SJCRH30 (cell line): Measurements from ENCODE around the gene DYNC1I2. TPM values are rescaled to one million over a fixed set of nuclear protein-coding genes. Genes with fewer than 3 reads are reported as not detected.
"Not testable (repeated sequence)": the region's sequence is repeated elsewhere in the genome, so short reads cannot be mapped to it uniquely, and the experiment has no call there.

Experiments
- DNase-seq, 2 experiments: peaks; one replicate each; pipeline ENCODE4 v3.0.0-alpha.2; 2015 to 2020
- H3K27ac ChIP-seq: fragments of 250-450 bp; sonication (Bioruptor Pico); 2 replicates; pipeline ENCODE4 v1.5.1; 2020; ENCODE audit warnings: mild to moderate bottlenecking, moderate library complexity
- H3K27me3 ChIP-seq: fragments of 250-450 bp; sonication (Bioruptor Pico); 2 replicates; pipeline ENCODE4 v1.5.1; 2020; ENCODE audit warnings: mild to moderate bottlenecking, moderate library complexity
- H3K36me3 ChIP-seq: fragments of 250-450 bp; sonication (Bioruptor Pico); 2 replicates; pipeline ENCODE4 v1.5.1; 2020; ENCODE audit warnings: mild to moderate bottlenecking, moderate library complexity
- H3K4me1 ChIP-seq: fragments of 250-450 bp; sonication (Bioruptor Pico); 2 replicates; pipeline ENCODE4 v1.5.1; 2020; ENCODE audit warnings: mild to moderate bottlenecking, moderate library complexity
- H3K4me3 ChIP-seq: fragments of 250-450 bp; sonication (Bioruptor Pico); 2 replicates; pipeline ENCODE4 v1.5.1; 2020; ENCODE audit warnings: mild to moderate bottlenecking, moderate library complexity
- H3K9me3 ChIP-seq: fragments of 250-450 bp; sonication (Bioruptor Pico); replicated peaks from 2 replicates; pipeline ENCODE4 v1.5.1; 2020; ENCODE audit warnings: mild to moderate bottlenecking, moderate library complexity
- total RNA-seq: library from RNA; depleted of rRNA; stranded (reverse); fragments of >200 nt; shearing (Covaris generic); gene quantifications from 2 replicates; pipeline ENCODE4 v1.2.3, GENCODE V29; 2014

Gene DYNC1I2
- total RNA-seq, 1 experiment from 2014 or later: 107 TPM

DNA sequence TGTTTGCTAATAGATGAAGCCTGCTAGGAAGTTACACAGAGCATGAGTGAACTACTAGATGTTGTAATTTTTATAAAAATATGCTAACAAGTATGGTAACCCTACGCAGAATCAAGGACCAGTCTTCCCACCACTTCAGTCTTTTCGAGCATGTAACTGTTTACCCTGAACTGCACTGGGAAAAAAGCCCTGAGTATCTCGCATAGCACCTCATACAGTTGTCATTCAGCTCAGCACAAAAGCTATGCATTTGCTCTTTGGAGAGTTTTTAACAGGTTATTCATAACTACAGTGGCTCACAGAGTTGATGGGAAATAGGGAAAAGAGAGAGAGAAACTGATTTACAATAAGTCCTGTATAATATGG, 42.7 kb downstream of the DYNC1I2 start:
- no peak overlapping the region for H3K27ac ChIP-seq
- H3K9me3 ChIP-seq: 0 out of 2 replicates have a peak, but pooled peaks cover 2% of the 10 kb centered on the region
- DNase-seq: no peak
- H3K4me3 ChIP-seq: no peak overlapping the region
- no peaks in the 10 kb centered on the region for H3K4me1 ChIP-seq
- H3K27me3 ChIP-seq: no peaks in the 10 kb centered on the region
- H3K36me3 ChIP-seq: peaks cover 70% of the 10 kb centered on the region

DNA sequence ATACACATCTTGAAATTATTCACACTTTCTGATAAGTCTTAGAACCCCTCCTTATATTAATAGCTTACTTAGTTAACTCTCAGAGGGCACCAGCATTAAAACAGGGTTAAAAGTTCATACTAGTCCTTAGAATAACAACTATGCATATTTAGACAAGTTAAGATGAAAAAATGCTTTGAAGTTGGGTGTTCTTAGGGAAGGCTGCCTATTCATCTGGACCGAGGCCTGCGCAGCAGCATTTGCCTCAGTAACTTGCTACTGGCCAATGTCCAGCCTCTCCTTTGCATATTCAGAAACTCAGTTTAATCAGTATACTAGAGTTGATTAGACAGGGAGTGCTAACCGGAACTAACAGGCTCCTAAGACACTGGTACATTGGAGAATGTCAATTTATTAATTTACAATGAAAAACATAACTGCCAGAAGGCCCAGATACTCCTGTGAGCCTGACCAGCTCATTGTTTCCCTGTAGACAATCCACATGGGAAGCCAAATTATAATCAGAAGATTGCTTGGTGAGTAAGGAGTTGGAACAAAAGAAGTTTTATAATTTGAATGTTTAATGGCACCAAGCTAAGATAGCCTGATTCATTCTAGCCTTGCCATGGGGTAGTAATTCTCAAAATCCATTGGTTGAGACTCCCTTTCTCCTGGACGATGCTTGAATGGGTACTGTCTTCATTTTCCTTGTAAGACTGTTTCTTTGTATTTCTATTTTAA, 48.9 kb downstream of the DYNC1I2 start:
- H3K27ac ChIP-seq: no peak overlapping the region
- H3K9me3 ChIP-seq: no peaks in the 10 kb centered on the region
- no peaks in the 10 kb centered on the region for H3K27me3 ChIP-seq
- no peak for DNase-seq
- no peak overlapping the region for H3K4me3 ChIP-seq
- H3K4me1 ChIP-seq: no peaks in the 10 kb centered on the region
- H3K36me3 ChIP-seq: peaks cover 53% of the 10 kb centered on the region

DNA sequence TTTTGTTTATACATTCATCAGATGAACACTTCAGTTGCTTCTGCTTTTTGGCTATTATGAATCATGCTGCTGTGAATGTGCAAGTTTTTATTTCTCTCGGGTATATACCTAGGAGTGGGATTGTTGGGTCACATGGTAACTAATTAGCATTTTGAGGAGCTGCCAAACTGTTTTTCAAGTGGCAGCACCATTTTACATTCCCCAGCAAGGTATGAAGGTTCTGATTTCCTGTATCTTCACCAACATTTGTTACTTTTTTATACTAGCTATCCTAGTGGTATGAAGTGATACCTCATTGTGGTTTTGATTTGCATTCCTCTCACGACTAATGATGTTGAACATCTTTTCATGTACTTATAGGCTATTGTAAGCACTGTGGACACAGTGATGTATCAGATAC, 53.9 kb downstream of the DYNC1I2 start:
- no peak for DNase-seq
- H3K36me3 ChIP-seq: peaks cover 55% of the 10 kb centered on the region
- no peaks in the 10 kb centered on the region for H3K27me3 ChIP-seq
- no peak overlapping the region for H3K4me3 ChIP-seq
- no peaks in the 10 kb centered on the region for H3K9me3 ChIP-seq
- H3K4me1 ChIP-seq: no peaks in the 10 kb centered on the region
- no peak overlapping the region for H3K27ac ChIP-seq

DNA sequence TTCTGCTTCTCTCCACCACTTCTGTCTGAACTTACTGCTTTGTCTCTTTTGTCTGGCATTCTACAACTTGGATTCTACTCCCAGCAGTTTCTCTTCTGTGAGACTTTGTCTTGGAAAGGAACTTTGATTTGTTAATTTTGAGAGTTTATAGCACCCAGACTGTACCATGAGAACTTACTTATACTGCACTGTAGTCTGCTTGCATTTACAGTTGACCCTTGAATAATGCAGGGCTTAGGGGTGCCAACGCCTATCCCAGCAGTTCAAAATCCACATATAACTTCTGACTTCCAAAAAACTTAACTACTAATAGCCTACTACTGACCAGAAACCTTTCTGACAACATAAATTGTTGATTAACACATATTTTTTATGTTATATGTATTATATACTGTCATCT, 55.5 kb downstream of the DYNC1I2 start:
- no peaks in the 10 kb centered on the region for H3K9me3 ChIP-seq
- H3K4me1 ChIP-seq: no peaks in the 10 kb centered on the region
- no peak for DNase-seq
- no peaks in the 10 kb centered on the region for H3K27me3 ChIP-seq
- H3K4me3 ChIP-seq: no peak overlapping the region
- no peak overlapping the region for H3K27ac ChIP-seq
- peaks cover 54% of the 10 kb centered on the region for H3K36me3 ChIP-seq

DNA sequence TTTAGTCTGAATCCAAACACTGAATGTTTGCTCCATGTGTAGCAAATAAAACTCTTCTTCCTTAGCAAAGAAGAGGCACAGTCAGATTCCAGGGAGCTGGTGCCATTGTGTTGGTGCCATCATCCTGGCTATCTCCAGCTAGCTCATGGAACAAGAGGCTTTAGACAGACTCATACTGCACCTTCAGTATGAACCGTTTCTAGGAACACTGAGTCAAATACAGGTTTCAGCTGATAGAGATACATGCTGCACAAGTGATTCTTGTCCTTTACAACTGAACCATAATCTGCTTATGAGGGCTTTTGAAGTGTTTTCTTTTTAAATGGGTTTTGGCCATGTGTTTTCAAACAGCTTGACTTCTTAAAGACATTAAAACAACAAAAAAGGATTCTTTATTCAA, 57.9 kb downstream of the DYNC1I2 start:
- Histone ChIP-seq H3K27me3 (no peaks in the 10 kb centered on the region), H3K27ac (no peak overlapping the region), H3K9me3 (no peaks in the 10 kb centered on the region), H3K36me3 (peaks cover 58% of the 10 kb centered on the region), H3K4me3 (no peak overlapping the region), H3K4me1 (no peaks in the 10 kb centered on the region)
- no peak for DNase-seq

DNA sequence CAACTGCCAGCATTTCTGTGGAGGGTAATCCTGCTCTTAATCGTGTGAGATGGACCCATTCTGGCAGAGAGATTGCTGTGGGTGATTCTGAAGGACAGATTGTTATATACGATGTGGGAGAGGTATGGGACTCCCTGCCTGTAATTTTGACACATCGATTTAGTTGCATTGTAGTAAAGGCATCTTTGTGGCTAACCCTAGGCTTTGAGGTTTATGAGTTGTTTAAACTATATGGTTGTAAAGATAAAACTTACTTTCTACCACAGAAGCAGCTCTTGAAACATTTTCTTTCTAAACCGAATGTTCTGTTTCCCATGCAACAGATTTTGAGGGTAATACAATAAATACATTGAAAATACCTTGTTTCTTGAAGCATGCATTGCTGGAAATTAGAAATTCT, 58.5 kb downstream of the DYNC1I2 start:
- H3K36me3 ChIP-seq: peaks cover 58% of the 10 kb centered on the region
- H3K27ac ChIP-seq: no peak overlapping the region
- no peaks in the 10 kb centered on the region for H3K4me1 ChIP-seq
- H3K9me3 ChIP-seq: no peaks in the 10 kb centered on the region
- no peak overlapping the region for H3K4me3 ChIP-seq
- DNase-seq: no peak
- H3K27me3 ChIP-seq: no peaks in the 10 kb centered on the region

DNA sequence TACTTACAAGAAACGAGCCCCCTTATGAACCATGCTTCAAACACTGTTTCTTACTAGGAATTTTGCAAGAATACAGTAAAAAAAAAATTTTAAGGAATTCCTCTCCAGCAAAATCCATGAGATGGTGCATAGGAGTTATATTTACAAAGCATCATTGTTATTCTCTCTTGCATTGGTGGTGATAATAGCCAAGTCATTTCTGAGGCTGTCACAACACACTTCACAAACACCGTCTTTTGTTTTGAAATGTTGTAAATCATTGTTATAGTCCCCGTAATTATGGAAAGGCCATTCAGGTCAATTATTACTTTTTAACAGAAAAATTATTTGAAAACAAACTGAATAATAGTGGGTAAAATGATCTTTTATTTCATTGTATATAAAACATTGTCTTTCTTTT, 60.1 kb downstream of the DYNC1I2 start:
- H3K36me3 ChIP-seq: peaks cover 53% of the 10 kb centered on the region

DNA sequence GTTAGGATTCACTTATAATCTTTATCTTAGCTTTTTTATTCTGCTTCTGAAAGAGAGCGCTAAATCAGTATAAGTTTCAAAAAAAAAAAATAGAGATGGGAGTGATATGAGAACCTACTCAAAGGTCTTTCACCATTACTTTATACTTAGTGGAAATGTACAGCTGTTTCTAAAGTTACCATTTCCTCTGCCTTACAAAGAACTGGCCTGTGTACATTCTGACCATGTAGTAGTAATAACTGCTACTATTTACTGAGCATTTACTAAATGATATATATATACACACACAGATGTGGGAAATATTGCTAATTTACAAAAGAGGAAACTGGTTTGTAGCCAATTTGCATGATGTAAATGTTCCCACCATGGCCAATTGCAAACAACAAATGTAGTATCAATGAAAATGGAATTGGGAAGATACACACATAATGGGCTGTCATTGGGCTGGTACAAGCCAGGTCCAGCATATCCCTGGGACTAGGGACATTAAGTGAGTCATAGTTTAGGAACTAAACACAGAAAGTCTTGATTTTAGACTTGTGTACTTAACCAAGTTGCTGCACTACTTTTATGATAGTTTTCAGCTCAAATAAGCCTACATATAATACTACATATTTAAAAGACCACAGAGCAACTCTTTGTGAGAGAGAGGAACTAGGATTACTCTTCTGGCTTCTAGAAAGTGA, 67.1 kb downstream of the DYNC1I2 start:
- no peaks in the 10 kb centered on the region for H3K27me3 ChIP-seq

More for the DNA sequence above, 60.1 kb downstream of the DYNC1I2 start:
- no peak overlapping the region for H3K4me3 ChIP-seq
- no peaks in the 10 kb centered on the region for H3K9me3 ChIP-seq
- H3K27me3 ChIP-seq: no peaks in the 10 kb centered on the region
- no peak for DNase-seq
- no peak overlapping the region for H3K27ac ChIP-seq
- no peaks in the 10 kb centered on the region for H3K4me1 ChIP-seq

DNA sequence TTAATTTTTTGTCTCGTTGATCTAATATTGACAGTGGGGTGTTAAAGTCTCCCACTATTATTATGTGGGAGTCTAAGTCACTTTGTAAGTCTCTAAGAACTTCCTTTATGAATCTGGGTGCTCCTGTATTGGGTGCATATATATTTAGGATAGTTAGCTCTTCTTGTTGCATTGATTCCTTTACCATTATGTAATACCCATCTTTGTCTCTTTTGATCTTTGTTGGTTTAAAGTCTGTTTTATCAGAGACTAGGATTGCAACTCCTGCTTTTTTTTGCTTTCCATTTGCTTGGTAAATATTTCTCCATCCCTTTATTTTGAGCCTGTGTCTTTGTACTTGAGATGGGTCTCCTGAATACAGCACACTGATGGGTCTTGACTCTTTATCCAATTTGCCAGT, 71.5 kb downstream of the DYNC1I2 start:
- peaks cover 18% of the 10 kb centered on the region for H3K36me3 ChIP-seq
- H3K4me3 ChIP-seq, H3K9me3 ChIP-seq, H3K4me1 ChIP-seq, DNase-seq, H3K27me3 ChIP-seq, H3K27ac ChIP-seq: not testable (repeated sequence)

More for the DNA sequence above, 67.1 kb downstream of the DYNC1I2 start:
- H3K27ac ChIP-seq: no peak overlapping the region
- no peak overlapping the region for H3K4me3 ChIP-seq
- no peaks in the 10 kb centered on the region; the same call in 1 of the 2 replicates for H3K9me3 ChIP-seq
- H3K4me1 ChIP-seq: no peaks in the 10 kb centered on the region
- DNase-seq: no peak
- H3K36me3 ChIP-seq: peaks cover 28% of the 10 kb centered on the region

DNA sequence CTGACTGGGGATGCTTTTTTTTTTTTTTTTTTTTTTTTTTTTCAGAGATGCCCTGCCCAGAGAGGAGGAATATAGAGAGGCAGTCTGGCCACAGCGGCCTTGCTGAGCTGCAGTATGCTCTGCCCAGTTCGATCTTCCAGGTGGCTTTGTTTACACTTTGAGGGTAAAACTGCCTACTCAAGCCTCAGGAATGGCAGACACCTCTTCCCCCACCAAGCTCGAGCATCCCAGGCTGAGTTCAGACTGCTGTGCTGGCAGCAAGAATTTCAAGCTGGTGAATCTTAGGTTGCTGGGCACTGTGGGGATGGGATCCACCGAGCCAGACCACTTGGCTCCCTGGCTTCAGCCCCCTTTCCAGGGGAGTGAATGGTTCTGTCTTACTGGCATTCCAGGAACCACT, 73.9 kb downstream of the DYNC1I2 start:
- H3K4me3 ChIP-seq, DNase-seq, H3K9me3 ChIP-seq, H3K4me1 ChIP-seq, H3K27me3 ChIP-seq, H3K36me3 ChIP-seq, H3K27ac ChIP-seq: not testable (repeated sequence)

DNA sequence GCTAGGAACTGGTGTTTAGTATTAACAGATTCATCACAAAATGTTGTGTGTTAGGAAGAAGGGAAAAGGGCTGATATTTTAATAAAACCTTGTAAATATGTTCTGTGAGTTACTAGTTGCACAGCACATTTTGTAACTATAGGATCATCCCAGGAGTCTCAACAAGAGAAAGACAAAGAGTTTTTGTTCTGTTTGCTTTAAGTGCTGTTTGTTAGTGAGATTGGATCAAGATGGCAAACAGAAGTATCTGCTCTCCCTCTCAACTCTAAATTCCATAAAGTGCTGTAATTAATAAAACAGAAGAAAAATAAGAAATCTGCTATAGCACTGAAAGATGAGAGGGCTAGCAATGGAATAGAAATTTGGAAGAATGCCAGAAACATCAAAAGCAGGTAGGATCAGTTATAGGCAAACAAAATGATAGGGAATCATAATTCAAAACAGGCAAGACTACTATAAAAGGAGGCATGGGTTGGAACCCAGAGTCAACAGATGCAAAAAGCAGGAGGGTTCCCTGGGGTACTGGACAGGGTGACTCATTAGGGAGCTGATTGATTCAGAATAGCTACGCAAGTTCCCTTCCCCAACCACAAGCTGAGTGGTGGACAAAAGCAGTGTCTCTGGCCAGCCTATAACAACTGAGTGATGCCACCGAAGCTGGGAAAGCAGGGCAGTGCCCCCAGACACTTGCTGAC, 75.8 kb downstream of the DYNC1I2 start:
- no peaks in the 10 kb centered on the region for H3K27me3 ChIP-seq
- H3K4me3 ChIP-seq: no peak overlapping the region
- H3K36me3 ChIP-seq: peaks cover 10% of the 10 kb centered on the region; the same call in 1 of the 2 replicates
- no peak for DNase-seq
- H3K4me1 ChIP-seq: no peaks in the 10 kb centered on the region
- no peaks in the 10 kb centered on the region for H3K9me3 ChIP-seq
- no peak overlapping the region for H3K27ac ChIP-seq

DNA sequence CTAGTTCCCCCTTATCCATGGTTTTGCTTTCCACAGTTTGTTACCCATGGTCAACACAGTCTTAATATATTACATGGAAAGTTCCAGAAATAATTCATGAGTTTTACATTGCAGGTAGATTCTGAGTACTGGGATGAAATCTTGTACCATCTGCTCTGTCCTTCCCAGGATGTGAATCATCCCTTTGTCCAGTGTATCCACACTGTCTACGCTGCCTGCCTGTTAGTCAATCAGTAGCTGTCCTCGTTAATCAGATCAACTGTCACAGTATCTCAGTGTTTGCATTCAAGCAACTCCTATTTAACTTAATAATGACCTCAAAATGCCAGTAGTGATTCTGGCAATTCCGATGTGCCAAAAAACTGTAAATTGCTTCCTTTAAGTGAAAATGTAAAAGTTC, 76.3 kb downstream of the DYNC1I2 start:
- Histone ChIP-seq H3K9me3 (no peaks in the 10 kb centered on the region), H3K27me3 (no peaks in the 10 kb centered on the region), H3K27ac (no peak overlapping the region), H3K4me3 (no peak overlapping the region), H3K36me3 (peaks cover 10% of the 10 kb centered on the region; the same call in 1 of the 2 replicates), H3K4me1 (no peaks in the 10 kb centered on the region)
- DNase-seq: no peak

DNA sequence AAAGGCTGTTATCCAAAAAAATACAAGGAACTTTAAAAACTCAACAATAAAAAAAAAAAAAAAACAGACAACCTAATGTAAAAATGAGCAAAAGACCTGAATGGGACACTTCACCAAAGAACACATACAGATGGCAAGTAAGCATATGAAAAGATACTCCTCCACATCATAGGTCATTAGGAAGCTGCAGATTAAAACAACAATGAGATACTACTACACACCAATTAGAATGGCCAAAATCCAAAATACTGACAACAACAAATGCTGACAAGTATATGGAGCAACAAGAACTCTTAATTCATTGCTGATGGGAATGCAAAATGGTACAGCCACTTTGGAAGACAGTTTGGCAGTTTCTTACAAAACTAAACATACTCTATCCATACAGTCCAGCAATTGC, 84.2 kb downstream of the DYNC1I2 start:
- H3K4me1 ChIP-seq: no peaks in the 10 kb centered on the region
- no peaks in the 10 kb centered on the region; the same call in 1 of the 2 replicates for H3K36me3 ChIP-seq
- no peak overlapping the region for H3K4me3 ChIP-seq
- H3K27ac ChIP-seq: no peak overlapping the region
- no peaks in the 10 kb centered on the region for H3K9me3 ChIP-seq
- no peak for DNase-seq
- H3K27me3 ChIP-seq: no peaks in the 10 kb centered on the region

DNA sequence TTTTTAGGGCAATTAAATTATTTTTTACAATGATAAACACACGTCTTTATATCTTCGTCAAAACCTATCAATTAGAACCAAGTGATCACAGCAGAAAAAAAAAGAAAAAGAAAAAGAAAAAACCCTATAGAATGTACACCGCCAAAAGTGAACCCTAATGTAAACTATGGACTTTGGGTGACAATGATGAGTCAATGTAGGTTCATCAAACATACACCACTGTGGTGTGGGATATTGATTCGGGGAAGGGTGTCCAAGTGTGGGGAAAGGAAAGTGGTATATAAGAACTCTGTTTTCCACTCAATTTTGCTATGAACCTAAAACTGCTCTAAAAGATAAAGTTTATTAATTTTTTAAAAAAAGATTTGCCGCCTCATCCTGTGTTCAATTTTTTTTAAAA, 85.1 kb downstream of the DYNC1I2 start:
- DNase-seq: no peak
- Histone ChIP-seq H3K9me3 (no peaks in the 10 kb centered on the region), H3K27ac (no peak overlapping the region), H3K4me3 (no peak overlapping the region), H3K27me3 (no peaks in the 10 kb centered on the region), H3K4me1 (no peaks in the 10 kb centered on the region), H3K36me3 (no peaks in the 10 kb centered on the region; the same call in 1 of the 2 replicates)

DNA sequence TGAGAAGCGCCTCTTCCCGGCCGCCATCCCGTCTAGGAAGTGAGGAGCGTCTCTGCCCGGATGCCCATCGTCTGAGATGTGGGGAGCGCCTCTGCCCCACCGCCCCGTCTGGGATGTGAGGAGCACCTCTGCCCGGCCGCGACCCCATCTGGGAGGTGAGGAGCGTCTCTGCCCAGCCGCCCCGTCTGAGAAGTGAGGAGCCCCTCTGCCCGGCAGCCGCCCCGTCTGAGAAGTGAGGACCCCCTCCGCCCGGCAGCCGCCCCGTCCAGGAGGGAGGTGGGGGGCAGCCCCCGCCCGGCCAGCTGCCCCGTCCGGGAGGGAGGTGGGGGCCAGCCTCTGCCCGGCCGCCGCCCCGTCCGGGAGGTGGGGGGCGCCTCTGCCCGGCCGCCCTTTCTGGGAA, 87.3 kb downstream of the DYNC1I2 start:
- H3K36me3 ChIP-seq, DNase-seq: not testable (repeated sequence)

More for the DNA sequence above, 87.3 kb downstream of the DYNC1I2 start:
- H3K9me3 ChIP-seq, H3K27me3 ChIP-seq, H3K4me1 ChIP-seq, H3K27ac ChIP-seq, H3K4me3 ChIP-seq: not testable (repeated sequence)
